SK-N-SH treated with all-trans-retinoic acid at 6 μM for 48 hours (cell line): ENCODE data around the gene PRXL2B.

Experiments used
- ATAC-seq: fragments of 200-7000 bp; cut with Tn5 transposase; 3 replicates; pipeline ENCODE4 v1.9.1; 2020; ENCODE audit warnings: mild to moderate bottlenecking, moderate library complexity
- ARNTL ChIP-seq: fragments of 450-650 bp; formaldehyde crosslinking; IDR thresholded peaks from 2 replicates; pipeline ENCODE4 v1.5.0; 2020; ENCODE audit warnings: low read depth, mild to moderate bottlenecking, moderate library complexity, borderline replicate concordance
- BACH2 ChIP-seq: fragments of 250-450 bp; sonication (Bioruptor Pico); IDR thresholded peaks from 2 replicates; pipeline ENCODE4 v1.9.0; 2021; ENCODE audit warnings: mild to moderate bottlenecking, borderline replicate concordance
- CSDC2 ChIP-seq: fragments of 250-450 bp; sonication (Bioruptor Pico); IDR thresholded peaks from 2 replicates; pipeline ENCODE4 v1.5.0; 2020; ENCODE audit warnings: mild to moderate bottlenecking, moderate library complexity
- ESRRG ChIP-seq: fragments of 250-450 bp; sonication (Bioruptor Pico); IDR thresholded peaks from 2 replicates; pipeline ENCODE4 v1.6.1; 2021; ENCODE audit warnings: mild to moderate bottlenecking
- GLIS3 ChIP-seq: fragments of 250-450 bp; sonication (Bioruptor Pico); IDR thresholded peaks from 2 replicates; pipeline ENCODE4 v1.5.0; 2020; ENCODE audit warnings: mild to moderate bottlenecking, moderate library complexity
- ISL1 ChIP-seq: fragments of 250-450 bp; sonication (Bioruptor Pico); IDR thresholded peaks from 2 replicates; pipeline ENCODE4 v2.1.2; 2022; ENCODE audit warnings: mild to moderate bottlenecking, moderate library complexity
- PPARA ChIP-seq: fragments of 250-450 bp; sonication (Bioruptor Pico); IDR thresholded peaks from 2 replicates; pipeline ENCODE4 v1.5.0; 2020; ENCODE audit warnings: mild to moderate bottlenecking, borderline replicate concordance
- RARB ChIP-seq: fragments of 250-450 bp; sonication (Bioruptor Pico); IDR thresholded peaks from 2 replicates; pipeline ENCODE4 v1.8.0; 2021; ENCODE audit warnings: mild to moderate bottlenecking, moderate library complexity
- SNAI2 ChIP-seq: fragments of 250-450 bp; sonication (Bioruptor Pico); IDR thresholded peaks from 2 replicates; pipeline ENCODE4 v1.5.0; 2020; ENCODE audit warnings: mild to moderate bottlenecking, moderate library complexity
- TCF4 ChIP-seq: fragments of 250-450 bp; sonication (Bioruptor Pico); IDR thresholded peaks from 2 replicates; pipeline ENCODE4 v1.8.0; 2021; ENCODE audit warnings: mild to moderate bottlenecking, moderate library complexity, borderline replicate concordance
- TOX ChIP-seq: fragments of 250-450 bp; sonication (Bioruptor Pico); IDR thresholded peaks from 2 replicates; pipeline ENCODE4 v1.8.0; 2021; ENCODE audit warnings: mild to moderate bottlenecking, moderate library complexity, borderline replicate concordance
- ZC3H10 ChIP-seq: fragments of 250-450 bp; sonication (Bioruptor Pico); IDR thresholded peaks from 2 replicates; pipeline ENCODE4 v1.5.1; 2021; ENCODE audit warnings: mild to moderate bottlenecking, moderate library complexity
- ZNF565 ChIP-seq: fragments of 450-650 bp; formaldehyde crosslinking; conservative IDR thresholded peaks from 2 replicates; pipeline ENCODE4 v1.5.0; 2020; ENCODE audit warnings: low read depth, mild to moderate bottlenecking, moderate library complexity
- ZNF70 ChIP-seq: fragments of 450-650 bp; formaldehyde crosslinking; IDR thresholded peaks from 2 replicates; pipeline ENCODE4 v1.5.0; 2020; ENCODE audit warnings: mild to moderate bottlenecking, moderate library complexity
- ZNF8 ChIP-seq: fragments of 450-650 bp; formaldehyde crosslinking; IDR thresholded peaks from 2 replicates; pipeline ENCODE4 v1.5.0; 2020; ENCODE audit warnings: mild to moderate bottlenecking, moderate library complexity
- TF ChIP-seq, protein P1 (sequence below): fragments of 250-450 bp; sonication (Bioruptor Pico); IDR thresholded peaks from 2 replicates; pipeline ENCODE4 v1.8.0; 2021; ENCODE audit warnings: low read depth, mild to moderate bottlenecking, moderate library complexity, borderline replicate concordance
- TF ChIP-seq, protein P2 (sequence below): fragments of 250-450 bp; sonication (Bioruptor Pico); IDR thresholded peaks from 2 replicates; pipeline ENCODE4 v1.5.1; 2020; ENCODE audit warnings: low read depth, mild to moderate bottlenecking, moderate library complexity
- TF ChIP-seq, protein P3 (sequence below): fragments of 250-450 bp; sonication (Bioruptor Pico); IDR thresholded peaks from 2 replicates; pipeline ENCODE4 v1.5.0; 2020; ENCODE audit warnings: mild to moderate bottlenecking, moderate library complexity

The PRXL2B gene

DNA sequence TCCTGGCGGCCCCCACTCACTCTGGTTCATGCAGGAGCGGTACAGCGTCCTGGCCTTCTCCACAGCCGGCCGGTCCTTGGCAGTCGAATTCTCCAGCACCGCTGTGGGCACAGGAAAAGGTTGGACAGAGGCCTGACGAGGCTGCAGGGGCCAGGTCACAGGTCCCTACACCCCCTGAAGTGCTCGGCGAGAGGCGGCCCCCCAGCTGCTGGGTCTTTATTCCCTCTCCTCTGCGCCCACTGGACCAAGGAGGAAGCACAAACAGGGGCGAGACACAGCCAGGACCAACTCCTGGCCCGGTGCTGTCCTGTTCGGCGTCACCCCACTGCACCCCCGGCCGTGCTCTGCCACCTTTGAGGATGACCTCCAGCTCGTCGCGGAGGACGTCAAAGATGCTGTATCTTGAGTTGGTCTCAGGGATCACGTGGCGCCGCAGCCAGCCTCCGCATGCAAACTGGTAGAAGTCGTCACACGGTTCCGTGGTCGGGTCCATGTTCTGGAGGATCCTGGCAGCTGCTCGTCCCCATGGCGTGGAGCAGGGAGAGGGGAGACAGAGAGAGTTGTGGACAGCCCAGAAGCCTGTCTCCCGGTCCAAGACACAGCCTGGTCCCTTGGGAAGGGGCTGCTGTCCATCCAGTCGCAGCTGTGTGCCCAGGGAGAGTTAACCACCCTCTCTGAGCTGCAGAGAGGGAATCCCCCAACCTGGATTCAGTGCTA is 22.9 kb downstream of the PRXL2B start:
- ATAC-seq, result no peak
- TF ChIP-seq ZNF70 (CRISPR knock-in tag) (no peak), TCF4 (no peak), ISL1 (no peak), RARB (no peak), ESRRG (CRISPR knock-in tag) (no peak), BACH2 (no peak), ZNF565 (no peak)
- TF ChIP-seq, protein P1, sequence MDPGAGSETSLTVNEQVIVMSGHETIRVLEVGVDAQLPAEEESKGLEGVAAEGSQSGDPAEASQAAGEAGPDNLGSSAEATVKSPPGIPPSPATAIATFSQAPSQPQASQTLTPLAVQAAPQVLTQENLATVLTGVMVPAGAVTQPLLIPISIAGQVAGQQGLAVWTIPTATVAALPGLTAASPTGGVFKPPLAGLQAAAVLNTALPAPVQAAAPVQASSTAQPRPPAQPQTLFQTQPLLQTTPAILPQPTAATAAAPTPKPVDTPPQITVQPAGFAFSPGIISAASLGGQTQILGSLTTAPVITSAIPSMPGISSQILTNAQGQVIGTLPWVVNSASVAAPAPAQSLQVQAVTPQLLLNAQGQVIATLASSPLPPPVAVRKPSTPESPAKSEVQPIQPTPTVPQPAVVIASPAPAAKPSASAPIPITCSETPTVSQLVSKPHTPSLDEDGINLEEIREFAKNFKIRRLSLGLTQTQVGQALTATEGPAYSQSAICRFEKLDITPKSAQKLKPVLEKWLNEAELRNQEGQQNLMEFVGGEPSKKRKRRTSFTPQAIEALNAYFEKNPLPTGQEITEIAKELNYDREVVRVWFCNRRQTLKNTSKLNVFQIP (CRISPR knock-in tag), result no peak

DNA sequence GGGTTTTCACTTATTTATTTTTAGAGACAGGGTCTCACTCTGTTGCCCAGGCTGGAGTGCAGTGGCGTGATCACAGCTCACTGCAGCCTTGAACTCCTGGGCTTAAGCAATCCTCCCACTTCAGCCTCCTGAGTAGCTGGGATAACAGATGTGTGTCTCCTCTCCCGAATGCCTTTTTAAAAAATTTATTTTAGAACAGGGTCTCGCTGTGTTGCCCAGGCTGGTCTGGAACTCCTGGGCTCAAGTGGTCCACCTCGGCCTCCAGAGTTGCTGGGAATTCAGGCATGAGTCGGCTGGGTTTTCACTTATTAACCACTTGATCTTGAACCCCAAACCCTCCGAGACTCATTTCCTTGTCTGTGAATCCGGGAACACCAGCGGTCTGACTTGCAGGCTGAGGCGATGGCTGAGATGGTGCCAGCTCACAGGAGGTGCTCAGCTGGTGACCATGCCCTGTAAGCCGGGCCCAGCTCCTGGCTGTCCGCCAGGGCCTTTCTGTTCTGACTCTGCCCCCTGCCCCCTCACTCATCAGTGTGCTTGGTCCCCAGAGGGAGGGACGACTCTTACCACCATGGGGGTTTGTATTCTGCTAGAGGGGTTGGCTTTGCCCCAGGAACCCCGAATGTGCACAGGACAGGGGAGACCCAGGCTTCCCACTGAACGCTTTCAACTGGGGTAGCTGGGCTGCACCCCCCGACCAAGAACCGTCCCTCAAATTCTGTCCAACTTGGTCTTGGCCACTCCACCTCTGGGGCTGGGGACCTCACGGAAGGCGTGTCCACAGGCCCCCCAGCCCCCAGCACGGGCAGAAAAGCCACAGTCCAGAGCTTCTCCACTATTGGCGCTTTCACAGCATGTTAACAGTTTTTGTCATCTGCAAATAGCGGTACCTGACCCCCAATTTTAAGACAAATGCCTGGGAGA is 23.7 kb downstream of the PRXL2B start:
- no peak for ATAC-seq
- TF ChIP-seq CSDC2 (CRISPR knock-in tag) (no peak), GLIS3 (CRISPR knock-in tag) (no peak), ZC3H10 (CRISPR knock-in tag) (no peak)
- TF ChIP-seq, protein P2, sequence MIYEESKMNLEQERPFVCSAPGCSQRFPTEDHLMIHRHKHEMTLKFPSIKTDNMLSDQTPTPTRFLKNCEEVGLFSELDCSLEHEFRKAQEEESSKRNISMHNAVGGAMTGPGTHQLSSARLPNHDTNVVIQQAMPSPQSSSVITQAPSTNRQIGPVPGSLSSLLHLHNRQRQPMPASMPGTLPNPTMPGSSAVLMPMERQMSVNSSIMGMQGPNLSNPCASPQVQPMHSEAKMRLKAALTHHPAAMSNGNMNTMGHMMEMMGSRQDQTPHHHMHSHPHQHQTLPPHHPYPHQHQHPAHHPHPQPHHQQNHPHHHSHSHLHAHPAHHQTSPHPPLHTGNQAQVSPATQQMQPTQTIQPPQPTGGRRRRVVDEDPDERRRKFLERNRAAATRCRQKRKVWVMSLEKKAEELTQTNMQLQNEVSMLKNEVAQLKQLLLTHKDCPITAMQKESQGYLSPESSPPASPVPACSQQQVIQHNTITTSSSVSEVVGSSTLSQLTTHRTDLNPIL (CRISPR knock-in tag), result no peak
- TF ChIP-seq, protein P3, sequence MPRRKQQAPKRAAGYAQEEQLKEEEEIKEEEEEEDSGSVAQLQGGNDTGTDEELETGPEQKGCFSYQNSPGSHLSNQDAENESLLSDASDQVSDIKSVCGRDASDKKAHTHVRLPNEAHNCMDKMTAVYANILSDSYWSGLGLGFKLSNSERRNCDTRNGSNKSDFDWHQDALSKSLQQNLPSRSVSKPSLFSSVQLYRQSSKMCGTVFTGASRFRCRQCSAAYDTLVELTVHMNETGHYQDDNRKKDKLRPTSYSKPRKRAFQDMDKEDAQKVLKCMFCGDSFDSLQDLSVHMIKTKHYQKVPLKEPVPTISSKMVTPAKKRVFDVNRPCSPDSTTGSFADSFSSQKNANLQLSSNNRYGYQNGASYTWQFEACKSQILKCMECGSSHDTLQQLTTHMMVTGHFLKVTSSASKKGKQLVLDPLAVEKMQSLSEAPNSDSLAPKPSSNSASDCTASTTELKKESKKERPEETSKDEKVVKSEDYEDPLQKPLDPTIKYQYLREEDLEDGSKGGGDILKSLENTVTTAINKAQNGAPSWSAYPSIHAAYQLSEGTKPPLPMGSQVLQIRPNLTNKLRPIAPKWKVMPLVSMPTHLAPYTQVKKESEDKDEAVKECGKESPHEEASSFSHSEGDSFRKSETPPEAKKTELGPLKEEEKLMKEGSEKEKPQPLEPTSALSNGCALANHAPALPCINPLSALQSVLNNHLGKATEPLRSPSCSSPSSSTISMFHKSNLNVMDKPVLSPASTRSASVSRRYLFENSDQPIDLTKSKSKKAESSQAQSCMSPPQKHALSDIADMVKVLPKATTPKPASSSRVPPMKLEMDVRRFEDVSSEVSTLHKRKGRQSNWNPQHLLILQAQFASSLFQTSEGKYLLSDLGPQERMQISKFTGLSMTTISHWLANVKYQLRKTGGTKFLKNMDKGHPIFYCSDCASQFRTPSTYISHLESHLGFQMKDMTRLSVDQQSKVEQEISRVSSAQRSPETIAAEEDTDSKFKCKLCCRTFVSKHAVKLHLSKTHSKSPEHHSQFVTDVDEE (CRISPR knock-in tag), result no peak
- TF ChIP-seq, all 23 proteins: peak for 0

DNA sequence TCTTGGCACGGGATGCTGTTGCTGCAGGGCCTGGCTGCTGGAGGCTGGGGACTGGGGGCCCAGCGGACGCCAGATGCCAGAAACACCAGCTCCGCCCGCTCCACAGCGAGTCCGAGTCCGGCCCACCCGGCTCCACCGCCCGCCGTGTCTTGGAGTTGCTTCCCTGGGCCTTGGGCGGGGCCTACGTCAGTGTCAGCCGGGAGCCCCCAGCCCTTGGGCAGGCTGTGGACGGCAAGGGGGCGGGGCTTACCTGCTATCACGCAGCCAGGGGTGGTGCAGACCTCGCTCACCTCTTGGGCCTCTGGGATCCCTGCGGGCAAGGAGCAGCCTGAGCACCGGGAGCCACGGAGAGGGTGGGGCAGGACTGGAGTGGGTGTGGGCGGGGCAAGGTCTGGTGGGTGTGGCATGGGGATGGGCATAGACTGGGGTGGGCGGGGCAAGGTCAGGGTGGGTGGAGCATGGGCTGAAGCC is 24.5 kb downstream of the PRXL2B start:
- peak; percentile 66; the same call in 2 of the 3 replicates for ATAC-seq
- TF ChIP-seq, protein P1 (CRISPR knock-in tag), result no peak
- no peak for TF ChIP-seq ZNF8

DNA sequence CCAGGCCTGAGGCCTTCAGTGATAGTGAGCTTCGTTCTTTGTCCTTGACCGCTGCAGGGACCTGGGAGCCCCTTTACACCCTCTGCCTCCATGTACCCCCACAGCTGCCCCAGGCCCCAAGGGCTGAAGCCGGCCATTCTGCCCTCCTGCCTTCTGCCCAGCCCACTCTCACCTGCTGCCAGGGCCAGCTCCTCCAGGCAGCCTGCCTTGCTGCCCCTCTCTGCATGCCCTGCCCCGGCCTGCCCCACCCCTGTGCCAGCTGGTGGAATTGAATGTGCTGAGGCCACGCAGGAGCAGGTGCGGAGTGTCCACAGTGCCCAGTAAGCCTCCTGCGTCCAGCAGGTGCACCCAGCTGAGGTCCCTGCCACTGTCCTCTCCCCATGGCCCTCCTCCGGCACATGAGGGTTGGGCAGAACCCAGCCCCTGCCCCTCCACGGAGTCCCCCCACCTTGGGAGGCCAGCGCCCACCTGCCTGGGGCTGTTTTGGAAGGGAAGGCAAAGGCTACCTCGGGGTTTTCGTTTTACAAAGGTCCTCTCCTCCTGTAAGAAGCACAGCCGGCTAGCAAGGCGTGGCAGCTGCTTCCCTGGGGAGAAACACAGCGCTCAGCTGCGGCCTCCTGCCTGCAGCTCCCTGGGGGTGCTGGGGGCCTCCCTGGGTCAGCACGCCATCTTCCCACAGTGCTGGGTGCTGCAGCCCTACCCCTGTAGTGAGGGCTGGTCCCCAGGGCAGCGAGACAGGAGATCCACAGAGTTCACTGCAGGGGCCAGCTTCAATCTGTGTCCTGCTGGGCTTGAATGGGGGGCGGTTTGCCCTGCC is 25.3 kb downstream of the PRXL2B start:
- no peak for ATAC-seq
- TF ChIP-seq ZNF70 (CRISPR knock-in tag), result no peak
- no peak for TF ChIP-seq TOX
- no peak for TF ChIP-seq ESRRG (CRISPR knock-in tag)
- no peak for TF ChIP-seq ARNTL (CRISPR knock-in tag)
- no peak for TF ChIP-seq PPARA (CRISPR knock-in tag)
- no peak for TF ChIP-seq ZC3H10 (CRISPR knock-in tag)
- no peak for TF ChIP-seq ZNF8
- TF ChIP-seq SNAI2 (CRISPR knock-in tag), result no peak
- TF ChIP-seq, protein P3 (CRISPR knock-in tag), result no peak
- TF ChIP-seq ZNF565, result no peak
- TF ChIP-seq CSDC2 (CRISPR knock-in tag), result no peak
- TF ChIP-seq, protein P2 (CRISPR knock-in tag), result no peak
- no peak for TF ChIP-seq BACH2
